SU-DHL-6 (cell line): ENCODE data around the gene ZDHHC5.
A peak's percentile ranks its signal among the peaks of the same experiment; 100 is the strongest.

Experiments used
- H2AFZ ChIP-seq: fragments of 200-600 bp; sonication (generic); 2 replicates; pipeline ENCODE4 v1.6.1; 2014; ENCODE audit warnings: low read depth, mild to moderate bottlenecking, moderate library complexity, mixed read lengths, antibody characterized with exemption, low read length; ENCODE audit not compliant: severe bottlenecking
- H3F3A ChIP-seq: fragments of 200-600 bp; shearing (Covaris generic); 2 replicates; pipeline ENCODE4 v1.6.0; 2016; ENCODE audit warnings: antibody characterized with exemption, mild to moderate bottlenecking; ENCODE audit not compliant: insufficient read depth
- H3K27ac ChIP-seq: fragments of 200-600 bp; sonication (generic); 2 replicates; pipeline ENCODE4 v1.5.1; 2016; ENCODE audit warnings: low read depth, mild to moderate bottlenecking, low read length, moderate library complexity, mixed read lengths
- H3K27me3 ChIP-seq: fragments of 200-600 bp; sonication (generic), shearing (Covaris generic); 2 replicates; pipeline ENCODE4 v1.6.0; 2014; ENCODE audit warnings: mild to moderate bottlenecking, low read length
- H3K36me3 ChIP-seq: fragments of 200-600 bp; sonication (generic); 2 replicates; pipeline ENCODE4 v1.6.1; 2014; ENCODE audit warnings: mild to moderate bottlenecking, low read length, mixed read lengths
- H3K4me2 ChIP-seq: fragments of 300-600, 200-600 bp; shearing (Covaris generic), sonication (generic); 2 replicates; pipeline ENCODE4 v1.6.0; 2014; ENCODE audit warnings: low read length, low read depth, mild to moderate bottlenecking; ENCODE audit not compliant: poor library complexity, severe bottlenecking
- H3K4me3 ChIP-seq: fragments of 200-600 bp; sonication (generic); 2 replicates; pipeline ENCODE4 v1.5.1; 2014; ENCODE audit warnings: antibody characterized with exemption, low read length, mild to moderate bottlenecking, mixed read lengths; ENCODE audit not compliant: insufficient read depth, poor library complexity, severe bottlenecking
- H3K79me2 ChIP-seq: fragments of 200-600 bp; sonication (generic); 2 replicates; pipeline ENCODE4 v1.6.1; 2014; ENCODE audit warnings: mild to moderate bottlenecking, low read length, moderate library complexity; ENCODE audit not compliant: insufficient read depth
- H3K9ac ChIP-seq: fragments of 200-600 bp; sonication (generic); 2 replicates; pipeline ENCODE4 v1.7.0; 2014; ENCODE audit warnings: mild to moderate bottlenecking, low read length
- H3K9me2 ChIP-seq: fragments of 200-600 bp; sonication (generic); replicated peaks from 2 replicates; pipeline ENCODE4 v1.6.1; 2014; ENCODE audit warnings: low read length; ENCODE audit not compliant: insufficient read depth
- H3K9me3 ChIP-seq: fragments of 200-600 bp; sonication (generic); 2 replicates; pipeline ENCODE4 v1.6.1; 2014; ENCODE audit warnings: low read length, mixed read lengths; ENCODE audit not compliant: insufficient read depth
- H4K20me1 ChIP-seq: fragments of 200-600 bp; sonication (generic); 2 replicates; pipeline ENCODE4 v1.6.1; 2014; ENCODE audit warnings: low read depth, mild to moderate bottlenecking, antibody characterized with exemption, low read length, moderate library complexity, mixed read lengths
- EZH2phosphoT487 ChIP-seq: fragments of 200-600 bp; sonication (generic), shearing (Covaris generic); conservative IDR thresholded peaks from 2 replicates; pipeline ENCODE4 v1.6.1; 2018; ENCODE audit warnings: mild to moderate bottlenecking, antibody characterized with exemption, low read length, moderate library complexity, mixed read lengths
- TF ChIP-seq, protein P1 (sequence below): fragments of 200-600 bp; sonication (generic); IDR thresholded peaks from one replicate; pipeline ENCODE4 v1.5.1; 2017; ENCODE audit warnings: antibody characterized with exemption, mild to moderate bottlenecking, low read length, moderate library complexity; ENCODE audit not compliant: insufficient read depth, poor library complexity, severe bottlenecking

Gene ZDHHC5

DNA sequence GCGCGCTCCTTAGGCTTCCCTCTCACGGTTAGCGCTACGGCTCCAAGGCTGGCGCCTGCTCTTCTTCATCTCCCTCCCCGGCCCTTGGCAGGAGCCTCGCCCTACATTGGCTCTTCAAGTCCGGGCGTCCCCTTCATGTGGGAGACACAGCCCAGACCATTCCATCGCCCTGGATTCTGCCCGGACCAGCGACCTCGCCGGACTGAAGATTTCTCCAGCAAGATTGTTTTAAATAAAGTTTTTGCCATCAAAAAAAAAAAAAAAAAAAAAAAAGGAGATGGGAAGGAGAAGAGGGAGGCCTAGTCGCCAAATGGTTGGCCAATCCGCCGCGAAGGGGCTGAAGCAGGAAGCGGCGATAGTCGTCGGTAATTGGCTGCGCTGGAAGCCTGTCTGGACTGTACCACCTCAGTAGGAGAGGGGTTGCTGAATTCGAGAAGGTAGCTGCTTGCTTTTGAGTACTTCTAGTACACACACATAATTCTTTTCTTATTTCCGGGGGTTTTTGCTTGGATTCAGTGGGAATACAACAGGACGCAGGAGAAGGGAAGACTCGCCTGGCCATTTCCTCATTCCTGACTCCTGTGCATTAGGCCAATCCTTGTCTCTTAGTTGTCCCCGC, 688 bp upstream of the ZDHHC5 start:
- no peaks in the 10 kb centered on the region; the same call in 1 of the 2 replicates for H3K36me3 ChIP-seq
- H3K9me3 ChIP-seq, result no peaks in the 10 kb centered on the region
- no peaks in the 10 kb centered on the region for H3K27me3 ChIP-seq
- TF ChIP-seq EZH2phosphoT487, result no peak
- TF ChIP-seq, protein P1, sequence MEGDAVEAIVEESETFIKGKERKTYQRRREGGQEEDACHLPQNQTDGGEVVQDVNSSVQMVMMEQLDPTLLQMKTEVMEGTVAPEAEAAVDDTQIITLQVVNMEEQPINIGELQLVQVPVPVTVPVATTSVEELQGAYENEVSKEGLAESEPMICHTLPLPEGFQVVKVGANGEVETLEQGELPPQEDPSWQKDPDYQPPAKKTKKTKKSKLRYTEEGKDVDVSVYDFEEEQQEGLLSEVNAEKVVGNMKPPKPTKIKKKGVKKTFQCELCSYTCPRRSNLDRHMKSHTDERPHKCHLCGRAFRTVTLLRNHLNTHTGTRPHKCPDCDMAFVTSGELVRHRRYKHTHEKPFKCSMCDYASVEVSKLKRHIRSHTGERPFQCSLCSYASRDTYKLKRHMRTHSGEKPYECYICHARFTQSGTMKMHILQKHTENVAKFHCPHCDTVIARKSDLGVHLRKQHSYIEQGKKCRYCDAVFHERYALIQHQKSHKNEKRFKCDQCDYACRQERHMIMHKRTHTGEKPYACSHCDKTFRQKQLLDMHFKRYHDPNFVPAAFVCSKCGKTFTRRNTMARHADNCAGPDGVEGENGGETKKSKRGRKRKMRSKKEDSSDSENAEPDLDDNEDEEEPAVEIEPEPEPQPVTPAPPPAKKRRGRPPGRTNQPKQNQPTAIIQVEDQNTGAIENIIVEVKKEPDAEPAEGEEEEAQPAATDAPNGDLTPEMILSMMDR, result no peak
- peak overlapping the region; percentile 82 for H3K27ac ChIP-seq
- peaks cover 43% of the 10 kb centered on the region for H3K79me2 ChIP-seq
- H3K9ac ChIP-seq, result peak overlapping the region; percentile 94
- H4K20me1 ChIP-seq, result peaks cover 19% of the 10 kb centered on the region
- peak overlapping the region; percentile 72 for H3K4me3 ChIP-seq
- peaks cover 14% of the 10 kb centered on the region for H3F3A ChIP-seq
- H2AFZ ChIP-seq, result peak overlapping the region; percentile 66
- no peaks in the 10 kb centered on the region for H3K9me2 ChIP-seq
- peak overlapping the region; percentile 70 for H3K4me2 ChIP-seq

DNA sequence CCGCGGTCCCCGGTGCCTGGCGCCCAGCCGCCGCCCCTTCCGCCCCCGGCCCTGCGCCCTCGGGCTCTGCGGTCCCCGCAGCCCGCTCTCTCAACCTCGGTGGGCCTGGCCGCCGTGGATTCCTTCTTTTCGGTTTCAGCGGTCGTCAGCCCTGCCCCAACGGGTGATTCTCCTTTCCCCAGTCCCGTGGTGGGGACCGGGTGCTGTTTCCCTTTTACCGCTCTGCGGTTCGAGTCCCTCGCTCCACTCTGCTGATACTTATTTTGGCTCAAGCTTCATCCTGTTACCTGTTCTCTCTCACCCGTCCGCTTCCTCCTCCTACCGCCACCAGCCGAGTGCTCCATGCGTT, 494 bp downstream of the ZDHHC5 start:
- Histone ChIP-seq H3K4me2 (peak overlapping the region; percentile 77), H2AFZ (peak overlapping the region; percentile 34)
- TF ChIP-seq, protein P1, result no peak
- no peak for TF ChIP-seq EZH2phosphoT487

DNA sequence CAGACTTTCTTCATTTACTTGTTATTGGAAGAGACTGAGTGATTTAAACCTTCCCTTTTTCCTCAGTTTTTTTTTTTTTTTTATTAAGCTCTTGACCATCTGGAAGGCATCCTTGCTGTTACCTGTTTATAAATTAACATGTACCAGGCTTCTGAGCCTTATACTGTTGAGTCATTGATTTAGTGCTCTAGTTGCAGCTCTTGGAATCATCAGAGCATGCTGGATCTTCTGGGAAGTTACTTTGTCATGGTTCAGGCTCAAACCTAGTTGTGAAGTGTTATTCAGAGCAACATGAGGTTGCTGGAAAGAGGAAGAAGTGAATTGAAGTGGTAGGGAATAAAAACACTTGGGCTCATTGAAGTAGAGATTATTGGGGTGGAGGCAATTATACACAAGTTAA, 6.3 kb downstream of the ZDHHC5 start:
- TF ChIP-seq EZH2phosphoT487, result no peak
- TF ChIP-seq, protein P1, result no peak
- H3K36me3 ChIP-seq, result peaks cover 28% of the 10 kb centered on the region; the same call in 1 of the 2 replicates
- H4K20me1 ChIP-seq, result peaks cover 41% of the 10 kb centered on the region
- no peak overlapping the region for H3K4me3 ChIP-seq
- no peaks in the 10 kb centered on the region for H3K9me2 ChIP-seq
- H3K9me3 ChIP-seq, result no peaks in the 10 kb centered on the region
- H3K79me2 ChIP-seq, result peaks cover 96% of the 10 kb centered on the region
- H3F3A ChIP-seq, result no peaks in the 10 kb centered on the region
- H2AFZ ChIP-seq, result no peak overlapping the region
- H3K9ac ChIP-seq, result no peak overlapping the region
- H3K27me3 ChIP-seq, result no peaks in the 10 kb centered on the region
- no peak overlapping the region for H3K27ac ChIP-seq
- H3K4me2 ChIP-seq, result no peak overlapping the region

More for the DNA sequence above, 494 bp downstream of the ZDHHC5 start:
- no peaks in the 10 kb centered on the region for H3K27me3 ChIP-seq
- H3K79me2 ChIP-seq, result peaks cover 54% of the 10 kb centered on the region
- no peaks in the 10 kb centered on the region for H3K9me2 ChIP-seq
- peak overlapping the region; percentile 82 for H3K27ac ChIP-seq
- peak overlapping the region; percentile 94 for H3K9ac ChIP-seq
- no peaks in the 10 kb centered on the region for H3K9me3 ChIP-seq
- 0 out of 2 replicates have a peak, but pooled peaks cover 5% of the 10 kb centered on the region for H3F3A ChIP-seq
- H4K20me1 ChIP-seq, result peaks cover 20% of the 10 kb centered on the region
- peaks cover 7% of the 10 kb centered on the region; the same call in 1 of the 2 replicates for H3K36me3 ChIP-seq
- H3K4me3 ChIP-seq, result peak overlapping the region; percentile 98
